Gastrocnemius medialis (tissue), 4 donors: ENCODE measurements around the gene PHACTR1.

Experiments used
- POLR2A ChIP-seq, 2 donors: fragments of 450-650 bp; IDR thresholded peaks; one replicate each; pipeline ENCODE4 v1.6.1; 2017; ENCODE audit warnings: antibody characterized with exemption in 2 of 2, mild to moderate bottlenecking in 2 of 2, moderate library complexity in 2 of 2
- TF ChIP-seq, protein P1 (sequence below), 5 experiments: fragments of 450-650 bp in 3 of 5; fragments of 200-600 bp in 2 of 5; sonication (generic) in 2 of 5; IDR thresholded peaks in 4 of 5; conservative IDR thresholded peaks in 1 of 5; 1 replicate in 4 of 5; 2 replicates in 1 of 5; pipeline ENCODE4 v1.5.1; 2016 to 2019; ENCODE audit warnings: antibody characterized with exemption in 5 of 5, mild to moderate bottlenecking in 3 of 5, moderate library complexity in 3 of 5

DNA sequence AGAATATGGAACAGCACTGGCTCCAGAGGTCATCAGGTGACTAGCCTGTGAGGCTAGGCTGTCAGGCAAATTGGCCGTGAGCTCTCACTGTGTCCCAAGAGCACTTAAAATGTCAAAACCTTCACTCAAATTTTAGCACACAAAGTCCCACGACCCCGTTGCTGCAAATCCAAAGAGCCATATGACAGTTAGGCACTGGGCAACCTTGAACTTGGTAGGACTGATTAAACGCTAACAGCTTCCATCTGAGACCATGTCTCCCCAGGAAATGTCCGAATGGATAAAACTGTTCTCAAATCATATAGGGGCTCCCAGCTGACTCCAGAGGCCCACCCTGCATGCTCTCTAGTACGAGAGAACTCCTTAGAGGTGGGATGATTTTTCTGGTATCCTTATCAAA lies 196.6 kb downstream of the PHACTR1 start:
- TF ChIP-seq, protein P1, sequence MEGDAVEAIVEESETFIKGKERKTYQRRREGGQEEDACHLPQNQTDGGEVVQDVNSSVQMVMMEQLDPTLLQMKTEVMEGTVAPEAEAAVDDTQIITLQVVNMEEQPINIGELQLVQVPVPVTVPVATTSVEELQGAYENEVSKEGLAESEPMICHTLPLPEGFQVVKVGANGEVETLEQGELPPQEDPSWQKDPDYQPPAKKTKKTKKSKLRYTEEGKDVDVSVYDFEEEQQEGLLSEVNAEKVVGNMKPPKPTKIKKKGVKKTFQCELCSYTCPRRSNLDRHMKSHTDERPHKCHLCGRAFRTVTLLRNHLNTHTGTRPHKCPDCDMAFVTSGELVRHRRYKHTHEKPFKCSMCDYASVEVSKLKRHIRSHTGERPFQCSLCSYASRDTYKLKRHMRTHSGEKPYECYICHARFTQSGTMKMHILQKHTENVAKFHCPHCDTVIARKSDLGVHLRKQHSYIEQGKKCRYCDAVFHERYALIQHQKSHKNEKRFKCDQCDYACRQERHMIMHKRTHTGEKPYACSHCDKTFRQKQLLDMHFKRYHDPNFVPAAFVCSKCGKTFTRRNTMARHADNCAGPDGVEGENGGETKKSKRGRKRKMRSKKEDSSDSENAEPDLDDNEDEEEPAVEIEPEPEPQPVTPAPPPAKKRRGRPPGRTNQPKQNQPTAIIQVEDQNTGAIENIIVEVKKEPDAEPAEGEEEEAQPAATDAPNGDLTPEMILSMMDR (IDR thresholded peaks at IDR 0.05 in 4 of 5, conservative IDR thresholded peaks at IDR 0.05 in 1 of 5), result no peak
- no peak for TF ChIP-seq POLR2A (IDR thresholded peaks at IDR 0.05)
